ENCODE measurements around the gene YAF2.

GRCh38 chr12:42273706-42274105 lies 35.7 kb upstream of the YAF2 start:
- TF ChIP-seq CTCF (IDR thresholded peaks at IDR 0.05), result no peak
- TF ChIP-seq POLR2AphosphoS5 (IDR thresholded peaks at IDR 0.05), result no peak

All from prostate gland (tissue), 2 donors.